Peyer's patch (tissue), 4 donors: ENCODE measurements around the gene SLC39A11.

Source experiments
- POLR2A ChIP-seq, 2 donors: fragments of 450-650 bp; IDR thresholded peaks; one replicate each; pipeline ENCODE4 v1.5.1; 2017; ENCODE audit warnings: antibody characterized with exemption in 2 of 2, mild to moderate bottlenecking in 2 of 2, moderate library complexity in 2 of 2
- TF ChIP-seq, protein P1 (sequence below), 6 experiments: fragments of 450-650 bp in 4 of 6; fragments of 200-600 bp in 2 of 6; sonication (generic) in 1 of 6; IDR thresholded peaks; one replicate each; pipeline ENCODE4 v1.5.1; 2017 to 2019; ENCODE audit warnings: antibody characterized with exemption in 6 of 6, mild to moderate bottlenecking in 3 of 6, moderate library complexity in 1 of 6

DNA sequence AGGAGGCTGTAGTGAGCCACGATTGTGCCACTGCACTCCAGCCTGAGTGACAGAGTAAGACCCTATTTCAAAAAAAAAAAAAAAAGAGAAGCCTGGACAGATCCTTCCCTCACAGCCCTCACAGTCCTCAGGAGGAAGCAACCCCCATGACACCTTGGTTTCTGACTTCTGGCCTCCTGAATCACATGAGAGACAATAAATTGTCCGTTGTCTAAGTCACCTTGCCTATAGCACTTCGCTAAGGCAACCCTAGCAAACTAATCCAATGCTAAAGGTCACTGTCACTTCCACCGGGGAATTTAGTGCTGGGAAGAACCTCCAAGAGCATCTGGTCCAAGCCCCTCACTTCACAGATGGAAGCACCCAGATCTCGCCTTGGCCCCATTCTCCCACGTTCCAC, 18.9 kb upstream of the SLC39A11 start:
- TF ChIP-seq, protein P1, sequence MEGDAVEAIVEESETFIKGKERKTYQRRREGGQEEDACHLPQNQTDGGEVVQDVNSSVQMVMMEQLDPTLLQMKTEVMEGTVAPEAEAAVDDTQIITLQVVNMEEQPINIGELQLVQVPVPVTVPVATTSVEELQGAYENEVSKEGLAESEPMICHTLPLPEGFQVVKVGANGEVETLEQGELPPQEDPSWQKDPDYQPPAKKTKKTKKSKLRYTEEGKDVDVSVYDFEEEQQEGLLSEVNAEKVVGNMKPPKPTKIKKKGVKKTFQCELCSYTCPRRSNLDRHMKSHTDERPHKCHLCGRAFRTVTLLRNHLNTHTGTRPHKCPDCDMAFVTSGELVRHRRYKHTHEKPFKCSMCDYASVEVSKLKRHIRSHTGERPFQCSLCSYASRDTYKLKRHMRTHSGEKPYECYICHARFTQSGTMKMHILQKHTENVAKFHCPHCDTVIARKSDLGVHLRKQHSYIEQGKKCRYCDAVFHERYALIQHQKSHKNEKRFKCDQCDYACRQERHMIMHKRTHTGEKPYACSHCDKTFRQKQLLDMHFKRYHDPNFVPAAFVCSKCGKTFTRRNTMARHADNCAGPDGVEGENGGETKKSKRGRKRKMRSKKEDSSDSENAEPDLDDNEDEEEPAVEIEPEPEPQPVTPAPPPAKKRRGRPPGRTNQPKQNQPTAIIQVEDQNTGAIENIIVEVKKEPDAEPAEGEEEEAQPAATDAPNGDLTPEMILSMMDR (IDR thresholded peaks at IDR 0.05), result no peak
- no peak for TF ChIP-seq POLR2A (IDR thresholded peaks at IDR 0.05)
